Measurements from ENCODE around the gene ZNF407.

- TF ChIP-seq YY1 (IDR thresholded peaks at IDR 0.05; ENCODE audit: insufficient read depth, insufficient read length) (no peak), SUZ12 (IDR thresholded peaks at IDR 0.05; ENCODE audit: extremely low read depth, insufficient read depth, insufficient read length) (no peak), ZNF274 (IDR thresholded peaks at IDR 0.05; ENCODE audit: low read depth, low read length) (no peak)
Measured at GRCh38 chr18:75008186-75008585, 410.5 kb downstream of the ZNF407 start.

Data from NT2/D1 (cell line).